Stomach (tissue), 9 donors: ENCODE measurements around the gene USP10. TPM values are rescaled to one million over a fixed set of nuclear protein-coding genes. Genes with fewer than 3 reads are reported as not detected.

Source experiments
- DNase-seq, 2 donors: peaks; one replicate each; pipeline versions ENCODE4 v3.0.0 to v3.0.0-alpha.2; 2013 to 2019
- H3K27ac ChIP-seq, 5 donors: fragments of 200-600 bp in 4 of 5; sonication (generic) in 4 of 5; one replicate each; pipeline ENCODE4 v1.5.1; 2013 to 2019; ENCODE audit warnings: mild to moderate bottlenecking in 1 of 5, moderate library complexity in 1 of 5
- H3K27me3 ChIP-seq, 3 donors: fragments of 200-600 bp; sonication (generic); one replicate each; pipeline ENCODE4 v1.5.1; 2017 to 2019; ENCODE audit warnings: mixed run types in 1 of 3
- H3K36me3 ChIP-seq, 4 donors: fragments of 200-600 bp; sonication (generic); 1 replicate in 3 of 4; 2 replicates in 1 of 4; pipeline ENCODE4 v1.5.1; 2016 to 2019
- H3K4me1 ChIP-seq, 4 donors: fragments of 200-600 bp; sonication (generic); one replicate each; pipeline ENCODE4 v1.5.1; 2016 to 2019
- H3K4me3 ChIP-seq, 4 donors: fragments of 200-600 bp; sonication (generic) in 3 of 4; one replicate each; pipeline ENCODE4 v1.5.1; 2016 to 2019; ENCODE audit warnings: mild to moderate bottlenecking in 1 of 4
- H3K9me3 ChIP-seq, 4 donors: fragments of 200-600 bp; sonication (generic); one replicate each; pipeline ENCODE4 v1.5.1; 2016 to 2019
- CTCF ChIP-seq, 7 experiments: fragments of 450-650 bp in 4 of 7; fragments of 200-600 bp in 3 of 7; sonication (generic) in 3 of 7; IDR thresholded peaks; one replicate each; pipeline ENCODE4 v1.5.1; 2016 to 2019; ENCODE audit warnings: antibody characterized with exemption in 7 of 7, control low read depth in 2 of 7, mild to moderate bottlenecking in 1 of 7
- EP300 ChIP-seq: sonication (generic); formaldehyde crosslinking; IDR thresholded peaks from one replicate; pipeline ENCODE4 v1.6.1; 2017; ENCODE audit warnings: antibody characterized with exemption
- POLR2A ChIP-seq, 4 donors: fragments of 450-650 bp; IDR thresholded peaks; one replicate each; pipeline ENCODE4 v1.6.1; 2016; ENCODE audit warnings: antibody characterized with exemption in 4 of 4, control low read depth in 2 of 4, mild to moderate bottlenecking in 1 of 4, moderate library complexity in 1 of 4
- POLR2AphosphoS5 ChIP-seq, 3 donors: sonication (generic); formaldehyde crosslinking; IDR thresholded peaks; one replicate each; pipeline ENCODE4 v1.6.1; 2016; ENCODE audit warnings: antibody characterized with exemption in 3 of 3
- WGBS, 5 donors: extraction: QIAGEN DNeasy Blood & Tissue Kit in 3 of 5; methylation state at CpG; one replicate each; pipeline versions ENCODE4 v1.1.5 to v1.1.7; 2013 to 2018; 5-methylcytosine and 5-hydroxymethylcytosine counted together
- intact Hi-C: fragments of 100-400 bp; cut with DNase I; formaldehyde crosslinking; loops from one replicate; pipeline ENCODE4 v1.15.1; 2023; ENCODE audit warnings: low total_unique reads
- polyA plus RNA-seq, 3 donors: library from polyadenylated mRNA; stranded (reverse); fragments of 200-250 nt; gene quantifications; one replicate each; pipeline ENCODE4 v1.2.3, GENCODE V29; 2013
- total RNA-seq, 5 donors: library from RNA; depleted of rRNA; stranded (reverse); fragments of >200 nt; gene quantifications; one replicate each; pipeline versions ENCODE4 v1.1.0 to v1.2.3, GENCODE V29; 2014 to 2016
- donor health status: healthy with polysubstance abuse.
- donor health status: Bipolar disorder and iron deficiency.
- donor health status: healthy.

The USP10 gene
- total and polyA plus RNA-seq, 8 donors: 17.1 to 183 (median 44.8) TPM

GRCh38 chr16:84763164-84763563 is 63.4 kb downstream of the USP10 start:
- intact Hi-C loops: no loop called here
- Histone ChIP-seq H3K27ac (no peak overlapping the region), H3K4me3 (no peak overlapping the region)

DNA sequence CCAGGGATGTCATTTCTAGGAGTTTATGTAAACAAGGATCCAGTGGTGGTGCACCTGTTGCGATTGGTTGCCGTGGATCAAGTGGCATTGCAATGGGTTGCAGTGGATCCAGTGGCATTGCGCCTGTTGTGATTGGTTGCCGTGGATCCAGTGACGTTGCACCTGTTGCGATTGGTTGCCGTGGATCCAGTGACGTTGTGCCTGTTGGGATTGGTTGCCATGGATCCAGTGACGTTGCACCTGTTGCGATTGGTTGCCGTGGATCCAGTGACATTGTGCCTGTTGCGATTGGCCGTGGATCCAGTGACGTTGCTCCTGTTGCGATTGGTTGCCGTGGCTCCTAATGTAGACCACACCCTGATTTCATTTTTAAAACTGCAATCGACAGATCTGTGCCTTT is 63.8 kb downstream of the USP10 start:
- H3K4me3 ChIP-seq: no peak overlapping the region
- 92 to 97% (median 95%) methylated on average over 17 of the region's 17 CpGs for WGBS, 5 donors
- H3K27me3 ChIP-seq: no peaks in the 10 kb centered on the region
- peaks cover 0 to 14% (median 3%) of the 10 kb centered on the region in 4 donors for H3K4me1 ChIP-seq
- no peaks in the 10 kb centered on the region for H3K9me3 ChIP-seq
- no peak for TF ChIP-seq POLR2A (IDR thresholded peaks at IDR 0.05)
- no peak for TF ChIP-seq EP300
- TF ChIP-seq CTCF (IDR thresholded peaks at IDR 0.05): no peak
- no peak for TF ChIP-seq POLR2AphosphoS5 (IDR thresholded peaks at IDR 0.05)
- peaks cover 25 to 95% (median 90%) of the 10 kb centered on the region in 4 donors for H3K36me3 ChIP-seq
- intact Hi-C loops: no loop called here
- H3K27ac ChIP-seq: no peak overlapping the region
- no peak for DNase-seq

More at GRCh38 chr16:84763164-84763563, 63.4 kb downstream of the USP10 start:
- 91 to 96% (median 94%) methylated on average over 8 of the region's 8 CpGs for WGBS, 5 donors
- Histone ChIP-seq H3K4me1 (peaks cover 0 to 19% (median 3%) of the 10 kb centered on the region in 4 donors), H3K9me3 (no peaks in the 10 kb centered on the region), H3K36me3 (peaks cover 22 to 95% (median 88%) of the 10 kb centered on the region in 4 donors), H3K27me3 (no peaks in the 10 kb centered on the region)
- no peak for DNase-seq
- TF ChIP-seq POLR2AphosphoS5 (IDR thresholded peaks at IDR 0.05): no peak
- TF ChIP-seq POLR2A (IDR thresholded peaks at IDR 0.05): no peak
- no peak for TF ChIP-seq CTCF (IDR thresholded peaks at IDR 0.05)
- TF ChIP-seq EP300: no peak

GRCh38 chr16:84764970-84765369 is 65.2 kb downstream of the USP10 start:
- Histone ChIP-seq H3K4me3 (no peak overlapping the region), H3K27ac (no peak overlapping the region), H3K9me3 (no peaks in the 10 kb centered on the region), H3K36me3 (peaks cover 33 to 99% (median 96%) of the 10 kb centered on the region in 4 donors), H3K27me3 (no peaks in the 10 kb centered on the region), H3K4me1 (peaks cover 0 to 5% (median under 1%) of the 10 kb centered on the region in 4 donors)
- TF ChIP-seq EP300 (no peak), CTCF (IDR thresholded peaks at IDR 0.05) (no peak), POLR2AphosphoS5 (IDR thresholded peaks at IDR 0.05) (no peak), POLR2A (IDR thresholded peaks at IDR 0.05) (no peak)
- no peak for DNase-seq
- WGBS, 5 donors: 66 to 77% (median 69%) methylated on average over 2 of the region's 2 CpGs
- intact Hi-C loops: no loop called here

GRCh38 chr16:84765616-84766580 is 66.1 kb downstream of the USP10 start:
- peak overlapping the region in 3 of 5 donors; percentile 6 to 33 (median 21) for H3K27ac ChIP-seq
- no peak for DNase-seq
- 85 to 91% (median 87%) methylated on average over 17 of the region's 17 CpGs for WGBS, 5 donors
- H3K4me1 ChIP-seq: peaks cover 0 to 5% (median 0%) of the 10 kb centered on the region in 4 donors
- intact Hi-C loops: no loop called here
- no peaks in the 10 kb centered on the region for H3K27me3 ChIP-seq
- TF ChIP-seq POLR2A (IDR thresholded peaks at IDR 0.05) (no peak), CTCF (IDR thresholded peaks at IDR 0.05) (no peak), POLR2AphosphoS5 (IDR thresholded peaks at IDR 0.05) (no peak), EP300 (no peak)
- no peak overlapping the region for H3K4me3 ChIP-seq
- peaks cover 36 to 98% (median 93%) of the 10 kb centered on the region in 4 donors for H3K36me3 ChIP-seq
- no peaks in the 10 kb centered on the region for H3K9me3 ChIP-seq
